ENCODE measurements around the gene GSTCD.

The GSTCD gene

GRCh38 chr4:105878668-105879067 lies 170.1 kb downstream of the GSTCD start:
- intact Hi-C loops (cut with DNase I; ENCODE audit: low total_unique reads) = no loop called here
- TF ChIP-seq, protein P1, sequence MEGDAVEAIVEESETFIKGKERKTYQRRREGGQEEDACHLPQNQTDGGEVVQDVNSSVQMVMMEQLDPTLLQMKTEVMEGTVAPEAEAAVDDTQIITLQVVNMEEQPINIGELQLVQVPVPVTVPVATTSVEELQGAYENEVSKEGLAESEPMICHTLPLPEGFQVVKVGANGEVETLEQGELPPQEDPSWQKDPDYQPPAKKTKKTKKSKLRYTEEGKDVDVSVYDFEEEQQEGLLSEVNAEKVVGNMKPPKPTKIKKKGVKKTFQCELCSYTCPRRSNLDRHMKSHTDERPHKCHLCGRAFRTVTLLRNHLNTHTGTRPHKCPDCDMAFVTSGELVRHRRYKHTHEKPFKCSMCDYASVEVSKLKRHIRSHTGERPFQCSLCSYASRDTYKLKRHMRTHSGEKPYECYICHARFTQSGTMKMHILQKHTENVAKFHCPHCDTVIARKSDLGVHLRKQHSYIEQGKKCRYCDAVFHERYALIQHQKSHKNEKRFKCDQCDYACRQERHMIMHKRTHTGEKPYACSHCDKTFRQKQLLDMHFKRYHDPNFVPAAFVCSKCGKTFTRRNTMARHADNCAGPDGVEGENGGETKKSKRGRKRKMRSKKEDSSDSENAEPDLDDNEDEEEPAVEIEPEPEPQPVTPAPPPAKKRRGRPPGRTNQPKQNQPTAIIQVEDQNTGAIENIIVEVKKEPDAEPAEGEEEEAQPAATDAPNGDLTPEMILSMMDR (IDR thresholded peaks at IDR 0.05) = no peak
- DNase-seq = no peak
- H3K9me3 ChIP-seq = no peaks in the 10 kb centered on the region
- no peaks in the 10 kb centered on the region for H3K36me3 ChIP-seq
- H3K4me1 ChIP-seq = peaks cover 0 to 14% (median 2%) of the 10 kb centered on the region in 4 donors
- H3K27me3 ChIP-seq = no peaks in the 10 kb centered on the region
- H3K4me3 ChIP-seq = no peak overlapping the region
- H3K27ac ChIP-seq = no peak overlapping the region

GRCh38 chr4:105887508-105887907 lies 178.9 kb downstream of the GSTCD start:
- Histone ChIP-seq H3K9me3 (no peaks in the 10 kb centered on the region), H3K36me3 (no peaks in the 10 kb centered on the region), H3K27ac (no peak overlapping the region), H3K4me3 (no peak overlapping the region), H3K27me3 (no peaks in the 10 kb centered on the region), H3K4me1 (no peaks in the 10 kb centered on the region)
- intact Hi-C loops (cut with DNase I; ENCODE audit: low total_unique reads) = no loop called here
- no peak for DNase-seq
- TF ChIP-seq, protein P1 (IDR thresholded peaks at IDR 0.05) = no peak

DNA sequence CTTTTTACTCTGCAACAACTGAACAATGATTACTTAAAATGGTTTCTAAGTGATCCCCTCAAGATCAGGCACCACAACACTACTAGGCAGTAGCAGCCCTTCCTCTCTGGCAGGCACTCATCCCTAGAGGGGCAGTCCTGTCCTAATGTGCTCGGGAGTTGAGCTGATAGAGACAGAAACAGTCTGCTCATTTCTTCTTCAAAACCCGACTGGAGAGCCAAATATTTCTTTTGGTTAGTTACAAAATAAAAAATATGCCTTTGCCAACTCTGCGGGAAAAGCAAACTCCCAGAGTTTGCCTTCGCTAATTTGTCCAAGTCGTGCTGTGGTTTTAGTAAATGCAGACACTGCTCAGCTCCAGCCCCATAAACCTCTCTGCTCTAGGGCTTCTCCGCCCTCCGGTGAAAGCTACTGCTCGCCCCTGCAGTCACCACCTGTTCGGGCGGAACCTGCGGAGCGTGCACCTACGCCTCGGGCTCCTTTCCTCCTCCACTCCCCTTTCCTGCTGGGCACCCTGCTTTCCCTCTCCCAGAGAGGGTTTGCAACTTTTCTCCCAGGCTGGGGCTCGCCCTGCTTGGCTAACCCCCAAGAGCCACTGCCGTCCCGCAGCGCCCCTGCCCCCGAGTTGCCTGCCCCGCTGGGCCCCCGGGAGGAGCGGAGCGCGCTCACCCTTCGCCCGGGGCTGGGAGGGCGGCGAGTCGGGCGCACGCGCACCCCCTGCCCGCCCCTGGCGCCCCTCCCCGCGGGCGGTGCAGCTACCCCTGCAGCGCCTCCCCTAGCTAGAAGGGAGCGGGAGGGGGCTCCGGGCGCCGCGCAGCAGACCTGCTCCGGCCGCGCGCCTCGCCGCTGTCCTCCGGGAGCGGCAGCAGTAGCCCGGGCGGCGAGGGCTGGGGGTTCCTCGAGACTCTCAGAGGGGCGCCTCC lies 186.3 kb downstream of the GSTCD start, which contains the start of gene NPNT:
Gene NPNT, plus strand, starts transcription at position 812 of the 923 bp plus-strand sequence. CDS start 182 bp downstream, outside the sequence.
- no peaks in the 10 kb centered on the region for H3K9me3 ChIP-seq
- peaks cover 0 to 43% (median 12%) of the 10 kb centered on the region in 4 donors for H3K4me1 ChIP-seq
- H3K27me3 ChIP-seq = no peaks in the 10 kb centered on the region
- TF ChIP-seq, protein P1 (IDR thresholded peaks at IDR 0.05) = no peak
- H3K27ac ChIP-seq = peak within 1 kb of the TSS; percentile 92 to 97
- no peaks in the 10 kb centered on the region for H3K36me3 ChIP-seq
- intact Hi-C loops (cut with DNase I; ENCODE audit: low total_unique reads) = no loop called here
- peak within 1 kb of the TSS; percentile 89 to 93 for H3K4me3 ChIP-seq
- DNase-seq = peak in 1 of 2 donors; percentile 70

GRCh38 chr4:105895583-105896460 lies 187.2 kb downstream of the GSTCD start:
- Histone ChIP-seq H3K4me1 (peaks cover 0 to 52% (median 12%) of the 10 kb centered on the region in 4 donors), H3K27me3 (no peaks in the 10 kb centered on the region), H3K9me3 (no peaks in the 10 kb centered on the region), H3K27ac (peak overlapping the region; percentile 92 to 97), H3K4me3 (peak overlapping the region; percentile 89 to 93), H3K36me3 (no peaks in the 10 kb centered on the region)
- TF ChIP-seq, protein P1 (IDR thresholded peaks at IDR 0.05) = peak; percentile 18 to 40
- intact Hi-C loops (cut with DNase I; ENCODE audit: low total_unique reads) = no loop called here
- peak; percentile 24 to 77 for DNase-seq

- Histone ChIP-seq H3K27me3 (no peaks in the 10 kb centered on the region), H3K27ac (peak overlapping the region; percentile 92 to 97), H3K4me3 (peak overlapping the region; percentile 89 to 93), H3K4me1 (peaks cover 0 to 59% (median 12%) of the 10 kb centered on the region in 4 donors), H3K9me3 (no peaks in the 10 kb centered on the region), H3K36me3 (no peaks in the 10 kb centered on the region)
- intact Hi-C loops (cut with DNase I; ENCODE audit: low total_unique reads) = no loop called here
- DNase-seq = no peak
- TF ChIP-seq, protein P1 (IDR thresholded peaks at IDR 0.05) = no peak
Observed at GRCh38 chr4:105896461-105896942, 187.9 kb downstream of the GSTCD start.

Data from tibial artery (tissue), 4 donors.